GM10266 (cell line): Measurements from ENCODE around the gene GRIK1.

Experiments
- DNase-seq: peaks from one replicate; pipeline ENCODE4 v3.0.0; 2012; ENCODE audit errors: extremely low spot score
- TF ChIP-seq, protein P1 (sequence below): IDR thresholded peaks from 2 replicates; pipeline ENCODE4 v1.5.1; 2012; ENCODE audit warnings: mild to moderate bottlenecking, low read depth; ENCODE audit not compliant: control insufficient read depth, insufficient read depth; ENCODE audit errors: missing control alignments

GRIK1 gene

DNA sequence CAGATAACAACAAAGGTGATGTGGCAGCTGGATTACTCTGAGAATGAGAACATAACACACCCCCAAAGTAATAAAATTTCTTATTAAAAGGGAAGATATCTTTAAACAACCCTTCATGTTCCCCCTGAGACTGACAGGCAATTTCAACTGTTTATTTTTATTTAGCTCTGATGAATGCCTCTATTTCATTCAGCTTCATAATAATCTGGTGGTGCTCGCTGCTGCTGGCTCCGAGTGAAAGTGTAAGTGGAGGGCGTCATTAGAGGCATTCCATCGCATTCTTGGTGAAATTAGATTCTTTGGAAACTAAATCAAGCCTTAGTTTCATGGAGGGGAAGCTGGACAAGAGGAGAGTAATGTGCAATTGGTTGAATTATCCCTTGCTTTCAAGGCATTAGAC, 128.9 kb downstream of the GRIK1 start:
- DNase-seq = no peak
- TF ChIP-seq, protein P1, sequence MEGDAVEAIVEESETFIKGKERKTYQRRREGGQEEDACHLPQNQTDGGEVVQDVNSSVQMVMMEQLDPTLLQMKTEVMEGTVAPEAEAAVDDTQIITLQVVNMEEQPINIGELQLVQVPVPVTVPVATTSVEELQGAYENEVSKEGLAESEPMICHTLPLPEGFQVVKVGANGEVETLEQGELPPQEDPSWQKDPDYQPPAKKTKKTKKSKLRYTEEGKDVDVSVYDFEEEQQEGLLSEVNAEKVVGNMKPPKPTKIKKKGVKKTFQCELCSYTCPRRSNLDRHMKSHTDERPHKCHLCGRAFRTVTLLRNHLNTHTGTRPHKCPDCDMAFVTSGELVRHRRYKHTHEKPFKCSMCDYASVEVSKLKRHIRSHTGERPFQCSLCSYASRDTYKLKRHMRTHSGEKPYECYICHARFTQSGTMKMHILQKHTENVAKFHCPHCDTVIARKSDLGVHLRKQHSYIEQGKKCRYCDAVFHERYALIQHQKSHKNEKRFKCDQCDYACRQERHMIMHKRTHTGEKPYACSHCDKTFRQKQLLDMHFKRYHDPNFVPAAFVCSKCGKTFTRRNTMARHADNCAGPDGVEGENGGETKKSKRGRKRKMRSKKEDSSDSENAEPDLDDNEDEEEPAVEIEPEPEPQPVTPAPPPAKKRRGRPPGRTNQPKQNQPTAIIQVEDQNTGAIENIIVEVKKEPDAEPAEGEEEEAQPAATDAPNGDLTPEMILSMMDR = no peak

DNA sequence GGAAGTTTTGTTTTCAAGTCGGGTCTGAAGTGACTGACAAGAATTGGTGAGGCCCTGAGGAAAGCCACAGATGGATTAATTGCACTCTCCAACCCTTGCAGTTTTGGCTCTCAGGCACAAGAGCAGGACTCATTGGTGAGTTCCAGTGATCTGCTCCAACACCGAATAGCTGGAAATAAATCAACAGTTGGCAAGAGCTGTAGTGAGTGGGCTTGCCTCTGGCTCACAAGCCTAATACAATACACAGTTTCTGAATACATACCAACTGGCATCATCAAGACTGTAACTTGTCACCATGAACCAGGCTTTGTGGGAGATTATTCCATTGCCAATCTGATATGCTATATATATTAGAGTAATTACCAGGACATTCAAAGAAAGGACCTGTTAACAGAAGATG, 131.6 kb downstream of the GRIK1 start:
- TF ChIP-seq, protein P1 = no peak

GRCh38 chr21:29805105-29805504, 134.7 kb downstream of the GRIK1 start:
- TF ChIP-seq, protein P1 = no peak
- no peak for DNase-seq

More for the DNA sequence above, 131.6 kb downstream of the GRIK1 start:
- DNase-seq = no peak

GRCh38 chr21:29803191-29803590, 136.6 kb downstream of the GRIK1 start:
- no peak for DNase-seq
- TF ChIP-seq, protein P1 = no peak

DNA sequence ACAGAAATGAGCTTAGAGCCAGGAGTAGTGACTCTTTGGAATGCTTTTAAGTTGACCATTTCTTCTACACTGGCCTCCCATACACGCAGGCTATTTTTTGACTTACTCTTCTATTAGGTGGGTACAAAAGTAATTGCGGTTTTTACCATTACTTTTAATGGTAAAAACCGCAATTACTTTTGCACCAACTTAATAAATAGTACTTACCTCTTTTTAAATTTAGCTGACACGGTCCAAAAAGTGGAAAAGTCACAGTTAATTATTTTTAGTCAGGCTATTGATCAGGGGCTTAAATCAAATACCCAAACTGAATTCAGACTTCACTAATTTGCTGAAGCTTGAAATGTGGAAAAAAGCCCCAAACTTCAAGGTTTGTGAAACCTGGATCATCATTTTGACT, 138.7 kb downstream of the GRIK1 start:
- DNase-seq = no peak
- TF ChIP-seq, protein P1 = no peak

DNA sequence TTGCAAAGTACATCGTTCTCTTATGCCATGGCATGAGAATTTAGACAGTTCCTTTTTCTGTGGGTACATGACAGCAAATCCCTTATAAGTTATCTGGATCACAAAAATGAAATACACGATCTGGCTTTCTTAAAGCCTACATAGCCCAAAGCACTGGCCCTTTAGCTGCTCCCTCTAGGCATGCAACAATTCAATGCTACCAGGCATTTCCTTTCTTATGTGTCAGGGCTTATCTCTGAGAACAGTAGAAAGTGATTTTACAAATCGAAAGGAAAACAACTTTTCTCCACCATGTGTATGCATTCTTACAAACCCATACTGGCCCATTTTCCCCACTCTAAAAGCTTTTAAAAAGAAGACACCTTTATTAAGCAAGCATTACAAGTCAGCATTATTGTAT, 139.7 kb downstream of the GRIK1 start:
- TF ChIP-seq, protein P1 = no peak
- DNase-seq = no peak

DNA sequence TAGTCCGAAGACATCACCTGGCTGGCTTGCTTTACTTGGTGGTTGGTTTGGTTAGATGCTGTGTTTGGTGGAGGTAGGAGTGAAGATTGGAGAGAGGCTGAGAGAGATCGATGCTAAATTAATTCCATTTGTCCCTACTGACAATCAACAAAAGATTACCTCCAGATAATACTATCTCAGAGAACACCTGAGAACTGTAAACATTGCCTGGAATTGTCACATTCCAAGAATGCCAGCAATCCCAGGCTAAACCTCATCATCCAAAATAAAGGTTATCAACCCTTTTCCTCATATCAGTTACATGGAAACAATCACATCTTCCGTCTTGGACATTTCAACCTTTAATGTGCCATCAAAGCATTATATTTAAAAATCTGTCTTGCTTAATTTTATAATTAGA, 141.0 kb downstream of the GRIK1 start:
- TF ChIP-seq, protein P1 = no peak
- DNase-seq = no peak
